Measurements from ENCODE around the gene MAP2K7. TPM values are rescaled to one million over a fixed set of nuclear protein-coding genes. Genes with fewer than 3 reads are reported as not detected.
A peak's percentile ranks its signal among the peaks of the same experiment; 100 is the strongest.

Gene MAP2K7
- total RNA-seq, 1 donor from 2014 or later, result 55.6 TPM

DNA sequence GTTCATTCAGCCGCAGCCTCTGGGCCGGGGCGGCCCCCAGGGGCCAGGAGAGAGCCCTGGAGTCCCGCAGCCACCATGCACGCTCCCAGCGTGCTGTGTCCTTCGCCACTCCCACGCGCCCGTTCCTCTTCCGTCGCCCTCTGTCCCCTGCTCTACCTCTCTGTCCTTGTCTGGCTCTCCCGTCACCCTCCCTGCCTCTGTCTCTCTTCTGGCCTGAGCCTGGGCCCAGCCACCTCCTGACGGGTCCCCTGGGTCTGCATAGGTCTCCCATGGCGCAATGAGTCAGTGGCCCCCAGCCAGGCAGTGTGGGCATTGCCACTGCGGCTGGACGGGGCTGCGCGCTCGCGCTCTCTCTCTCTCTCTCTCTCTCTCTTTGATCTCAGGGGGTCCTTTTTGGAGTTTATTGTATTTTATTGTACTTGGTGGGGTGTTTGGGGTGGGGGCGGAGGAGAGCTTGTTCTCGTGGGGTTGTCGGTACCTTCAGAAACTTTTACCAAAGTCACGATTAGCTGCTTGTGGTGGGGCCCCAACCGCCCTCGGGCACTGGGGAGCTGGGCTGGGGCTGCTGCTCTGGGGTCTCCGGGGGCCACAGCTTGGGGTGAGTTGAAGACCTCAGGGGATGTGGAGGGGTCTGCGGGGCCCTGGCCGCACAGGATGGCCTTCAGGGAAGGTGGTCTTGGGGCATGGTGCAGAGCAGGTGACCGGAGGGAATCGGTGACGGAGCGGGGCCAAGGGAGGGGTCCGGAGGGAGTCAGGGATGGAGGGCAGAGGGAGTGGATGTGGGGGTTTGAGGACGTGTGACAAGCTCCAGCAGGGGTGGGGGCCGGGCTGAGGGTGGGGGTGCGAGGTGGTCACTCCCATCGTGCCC, 9.3 kb downstream of the MAP2K7 start:
- peaks cover 38% of the 10 kb centered on the region for H3K27me3 Mint-ChIP-seq (ENCODE audit: low read depth)
- DNase-seq (ENCODE audit: low spot score in 2 of 2, unreplicated experiment in 2 of 2), result peak in 1 of 2 experiments; percentile 18
- H3K36me3 Mint-ChIP-seq, result peaks cover 16% of the 10 kb centered on the region
- H3K4me3 Mint-ChIP-seq, result no peak overlapping the region
- TF ChIP-seq, protein P1, sequence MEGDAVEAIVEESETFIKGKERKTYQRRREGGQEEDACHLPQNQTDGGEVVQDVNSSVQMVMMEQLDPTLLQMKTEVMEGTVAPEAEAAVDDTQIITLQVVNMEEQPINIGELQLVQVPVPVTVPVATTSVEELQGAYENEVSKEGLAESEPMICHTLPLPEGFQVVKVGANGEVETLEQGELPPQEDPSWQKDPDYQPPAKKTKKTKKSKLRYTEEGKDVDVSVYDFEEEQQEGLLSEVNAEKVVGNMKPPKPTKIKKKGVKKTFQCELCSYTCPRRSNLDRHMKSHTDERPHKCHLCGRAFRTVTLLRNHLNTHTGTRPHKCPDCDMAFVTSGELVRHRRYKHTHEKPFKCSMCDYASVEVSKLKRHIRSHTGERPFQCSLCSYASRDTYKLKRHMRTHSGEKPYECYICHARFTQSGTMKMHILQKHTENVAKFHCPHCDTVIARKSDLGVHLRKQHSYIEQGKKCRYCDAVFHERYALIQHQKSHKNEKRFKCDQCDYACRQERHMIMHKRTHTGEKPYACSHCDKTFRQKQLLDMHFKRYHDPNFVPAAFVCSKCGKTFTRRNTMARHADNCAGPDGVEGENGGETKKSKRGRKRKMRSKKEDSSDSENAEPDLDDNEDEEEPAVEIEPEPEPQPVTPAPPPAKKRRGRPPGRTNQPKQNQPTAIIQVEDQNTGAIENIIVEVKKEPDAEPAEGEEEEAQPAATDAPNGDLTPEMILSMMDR (IDR thresholded peaks at IDR 0.05; ENCODE audit: unreplicated experiment), result no peak
- H3K4me1 Mint-ChIP-seq, result peaks cover 7% of the 10 kb centered on the region
- no peak overlapping the region for H3K27ac Mint-ChIP-seq
- no peaks in the 10 kb centered on the region for H3K9me3 Mint-ChIP-seq

DNA sequence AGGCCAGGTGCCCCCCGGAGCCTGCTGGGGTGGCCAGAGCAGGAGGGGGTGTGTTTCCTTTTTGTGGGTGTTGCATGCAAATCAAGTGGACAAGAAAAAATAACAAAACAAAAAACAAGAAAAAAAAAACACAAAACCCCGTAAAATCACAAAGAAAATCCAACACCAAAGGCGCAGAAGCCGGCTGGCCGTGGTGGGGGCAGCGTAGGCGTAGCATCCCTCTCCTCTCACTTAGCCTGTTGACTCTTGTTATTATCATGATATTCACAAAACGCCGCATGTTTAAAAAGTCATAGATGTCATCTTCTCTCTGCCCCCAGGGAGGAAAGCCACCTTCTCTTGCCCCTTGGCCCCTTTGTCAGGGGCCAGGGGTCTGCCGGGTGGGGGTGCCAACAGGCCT, 10.0 kb downstream of the MAP2K7 start:
- Mint-ChIP-seq H3K27ac (no peak overlapping the region), H3K9me3 (no peaks in the 10 kb centered on the region), H3K27me3 (ENCODE audit: low read depth) (peaks cover 45% of the 10 kb centered on the region), H3K4me3 (no peak overlapping the region), H3K36me3 (peaks cover 16% of the 10 kb centered on the region), H3K4me1 (peaks cover 8% of the 10 kb centered on the region)
- TF ChIP-seq, protein P1 (IDR thresholded peaks at IDR 0.05; ENCODE audit: unreplicated experiment), result no peak
- no peak for DNase-seq (ENCODE audit: low spot score in 2 of 2, unreplicated experiment in 2 of 2)

DNA sequence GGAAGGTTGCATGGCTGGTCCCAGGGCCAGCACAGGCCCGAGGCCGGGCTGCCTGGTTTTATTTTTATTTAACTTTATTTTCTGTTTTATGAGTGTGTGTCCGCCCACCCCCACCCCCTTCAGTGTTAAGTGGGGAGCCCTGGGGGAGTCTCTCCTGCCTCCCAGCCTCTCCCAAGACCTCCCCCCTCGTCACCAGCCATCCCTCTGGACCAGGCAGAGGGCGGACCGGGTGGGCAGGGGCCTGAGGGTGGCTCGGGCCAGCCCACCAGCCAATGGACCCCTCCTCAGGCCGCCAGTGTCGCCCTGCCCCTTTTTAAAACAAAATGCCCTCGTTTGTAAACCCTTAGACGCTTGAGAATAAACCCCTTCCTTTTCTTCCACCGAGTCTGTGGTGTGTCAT, 10.4 kb downstream of the MAP2K7 start:
- H3K4me3 Mint-ChIP-seq, result no peak overlapping the region
- H3K4me1 Mint-ChIP-seq, result peaks cover 8% of the 10 kb centered on the region
- peaks cover 45% of the 10 kb centered on the region for H3K27me3 Mint-ChIP-seq (ENCODE audit: low read depth)
- TF ChIP-seq, protein P1 (IDR thresholded peaks at IDR 0.05; ENCODE audit: unreplicated experiment), result no peak
- no peaks in the 10 kb centered on the region for H3K9me3 Mint-ChIP-seq
- H3K27ac Mint-ChIP-seq, result no peak overlapping the region
- DNase-seq (ENCODE audit: low spot score in 2 of 2, unreplicated experiment in 2 of 2), result no peak
- peaks cover 16% of the 10 kb centered on the region for H3K36me3 Mint-ChIP-seq

DNA sequence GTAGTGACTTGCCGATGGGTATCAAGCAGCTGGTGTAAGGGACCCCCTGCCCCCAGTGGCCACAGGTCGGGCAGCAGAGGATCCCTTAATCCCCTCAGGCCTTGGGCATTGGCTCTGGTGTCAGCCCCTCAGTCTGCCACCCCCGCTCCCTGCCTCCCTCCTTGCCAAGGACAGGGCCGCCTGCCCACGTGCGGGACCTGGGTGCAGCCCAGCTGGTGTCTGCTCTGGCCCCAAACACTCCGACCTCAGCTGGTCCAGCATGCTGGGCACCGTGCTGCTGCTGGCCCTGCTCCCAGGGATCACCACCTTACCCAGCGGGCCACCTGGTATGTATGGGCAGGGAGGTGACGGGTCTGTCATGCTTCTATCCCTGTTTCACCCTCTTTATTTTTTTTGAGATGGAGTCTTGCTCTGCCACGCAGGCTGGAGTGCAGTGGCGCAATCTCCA, 10.9 kb downstream of the MAP2K7 start, which contains the start of gene TGFBR3L:
TGFBR3L (plus strand) TSS at position 233 of the 448 bp plus-strand sequence.
- TF ChIP-seq, protein P1 (IDR thresholded peaks at IDR 0.05; ENCODE audit: unreplicated experiment), result no peak
- Mint-ChIP-seq H3K9me3 (no peaks in the 10 kb centered on the region), H3K36me3 (peaks cover 16% of the 10 kb centered on the region), H3K4me1 (peaks cover 10% of the 10 kb centered on the region), H3K27me3 (ENCODE audit: low read depth) (peaks cover 46% of the 10 kb centered on the region), H3K27ac (no peak within 1 kb of the TSS), H3K4me3 (peak within 1 kb of the TSS; percentile 47)
- DNase-seq (ENCODE audit: low spot score in 2 of 2, unreplicated experiment in 2 of 2), result peak in 1 of 2 experiments; percentile 15

DNA sequence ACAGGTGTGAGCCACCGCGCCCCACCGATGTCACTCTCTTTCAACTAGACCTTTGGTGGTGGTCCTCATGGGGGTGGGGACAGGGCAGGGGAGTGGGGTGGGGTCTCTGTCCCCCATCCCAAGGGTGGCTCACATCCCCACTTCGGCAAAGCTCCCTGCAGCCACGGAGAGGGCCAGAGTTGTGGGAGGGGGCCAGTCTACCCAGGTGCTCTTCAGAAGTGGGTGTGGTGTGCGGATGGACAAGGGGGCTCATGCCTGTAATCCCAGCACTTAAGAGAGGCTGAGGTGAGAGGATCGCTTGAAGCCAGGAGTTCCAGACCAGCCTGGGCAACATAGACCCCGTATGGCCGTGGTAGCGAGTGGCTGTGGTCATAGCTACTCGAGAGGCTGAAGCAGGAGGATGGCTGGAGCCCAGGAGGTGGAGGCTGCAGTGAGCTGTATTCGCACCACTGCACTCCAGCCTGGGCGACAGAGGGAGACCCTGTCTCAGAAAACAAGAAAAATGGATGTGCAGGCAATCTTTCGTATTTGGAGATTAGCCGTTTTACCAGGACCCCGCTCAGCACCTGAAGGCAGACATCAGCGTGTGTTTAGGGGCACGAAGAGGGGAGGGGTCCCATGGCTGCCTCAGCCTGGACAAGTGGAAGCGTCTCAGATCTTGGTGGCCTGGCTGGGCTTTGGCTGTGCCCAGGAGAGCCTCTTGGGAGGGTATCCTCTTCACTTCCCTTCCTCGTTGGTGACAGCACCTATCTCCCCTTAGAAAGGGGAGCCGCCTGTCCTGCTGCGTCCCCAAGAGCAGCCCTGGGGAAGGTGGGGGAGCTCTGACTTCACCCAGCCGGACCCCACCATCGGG, 11.8 kb downstream of the MAP2K7 start:
- no peaks in the 10 kb centered on the region for H3K9me3 Mint-ChIP-seq
- H3K36me3 Mint-ChIP-seq, result peaks cover 14% of the 10 kb centered on the region
- TF ChIP-seq, protein P1 (IDR thresholded peaks at IDR 0.05; ENCODE audit: unreplicated experiment), result no peak
- H3K27me3 Mint-ChIP-seq (ENCODE audit: low read depth), result peaks cover 52% of the 10 kb centered on the region
- H3K4me1 Mint-ChIP-seq, result peaks cover 15% of the 10 kb centered on the region
- H3K27ac Mint-ChIP-seq, result no peak overlapping the region
- no peak for DNase-seq (ENCODE audit: low spot score in 2 of 2, unreplicated experiment in 2 of 2)
- H3K4me3 Mint-ChIP-seq, result peak overlapping the region; percentile 47

Data from mesothelial cell of epicardium (in vitro differentiated cells).